ENCODE data around the gene APP.

APP gene

DNA sequence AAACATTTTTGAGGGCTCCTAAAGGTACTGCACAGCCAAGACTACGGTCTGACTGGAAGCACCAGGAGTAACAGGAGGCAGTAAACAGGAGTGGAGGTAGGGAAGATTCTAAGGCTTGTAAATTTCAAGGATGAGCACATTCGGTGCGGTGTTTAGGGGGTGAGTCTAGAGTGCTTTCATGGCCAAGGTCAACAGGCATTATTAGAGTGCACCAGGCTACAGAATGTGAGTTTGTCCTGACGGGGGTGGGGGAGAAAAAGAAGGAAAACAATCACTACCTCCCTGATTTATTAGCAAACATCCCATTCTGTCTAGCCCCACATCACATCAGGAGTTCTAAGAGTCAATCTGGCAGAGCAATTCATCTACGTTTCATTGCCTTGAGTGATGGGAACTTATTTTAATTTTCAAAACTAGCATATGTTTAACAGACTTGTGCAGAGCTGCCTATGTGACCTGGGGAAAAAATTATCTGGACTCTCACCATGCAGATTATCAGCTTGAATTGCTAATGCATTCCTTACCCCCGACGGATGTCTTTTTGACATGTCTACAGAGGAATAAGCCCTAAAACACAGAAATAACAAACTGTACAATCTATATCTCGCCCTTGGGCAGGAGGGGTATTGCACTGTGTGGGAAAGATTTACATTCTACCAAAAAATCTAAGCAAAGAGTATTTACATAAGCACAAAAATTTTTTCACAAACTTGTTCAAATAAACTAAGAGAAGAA, 45.0 kb downstream of the APP start:
- DNase-seq, result no peak

- no peak for DNase-seq
These were observed 45.7 kb downstream of the APP start for GRCh38 chr21:26124896-26125295.

DNA sequence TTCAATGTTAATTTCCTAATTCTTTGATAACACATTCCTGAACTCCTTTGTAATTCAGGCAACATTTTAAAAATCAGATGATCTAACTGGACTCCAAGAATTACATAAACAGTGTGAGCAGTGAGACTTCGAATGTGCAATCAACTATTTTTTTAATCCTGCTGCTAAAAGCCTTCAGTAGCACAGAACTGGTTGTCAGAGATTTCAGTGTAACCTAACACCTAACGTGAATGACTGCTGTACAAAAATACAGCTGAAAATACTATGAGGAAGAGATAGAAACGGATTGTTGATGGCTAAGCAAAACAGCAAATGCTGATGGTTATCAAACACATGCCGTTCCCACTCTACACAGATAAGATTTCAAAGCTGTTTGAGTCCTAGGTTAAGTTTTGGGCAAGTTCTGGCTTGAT, 46.1 kb downstream of the APP start:
- DNase-seq, result no peak

DNA sequence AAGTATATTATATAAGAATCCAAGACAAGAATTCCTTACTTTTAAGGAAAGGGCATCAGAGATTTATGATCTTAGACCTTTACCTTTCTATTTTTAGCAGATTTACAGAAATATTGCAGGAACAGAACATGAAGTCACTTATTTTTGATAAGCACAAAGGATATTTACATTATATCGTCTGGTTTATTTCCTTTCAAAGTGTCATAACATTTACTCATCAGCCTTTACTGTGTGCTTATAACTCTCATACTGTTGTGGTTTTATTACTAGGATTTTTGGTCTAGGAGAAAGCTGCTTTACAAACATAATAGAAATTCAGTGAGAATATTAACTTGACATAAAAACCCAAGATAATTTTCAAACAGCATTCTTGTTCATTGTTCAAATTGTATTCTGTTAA, 47.6 kb downstream of the APP start:
- no peak for DNase-seq

DNA sequence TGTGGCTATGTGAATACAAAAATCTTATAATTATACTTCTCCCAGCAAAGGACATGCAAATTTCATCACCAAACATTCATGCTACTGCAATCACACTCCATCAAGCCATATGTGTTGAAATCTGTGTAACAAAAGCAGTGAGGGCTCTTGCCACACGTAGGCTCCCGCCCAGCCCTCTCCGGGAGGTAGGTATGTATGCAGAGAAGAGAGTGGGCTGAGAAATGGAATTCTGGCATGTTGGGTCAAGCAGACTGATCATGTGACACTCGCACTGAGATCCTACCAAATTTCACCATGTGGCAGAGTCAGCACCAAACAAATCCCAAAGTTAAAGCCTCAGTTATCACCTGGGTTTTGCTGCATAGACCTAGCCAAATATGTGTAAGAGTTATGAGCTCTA, 49.7 kb downstream of the APP start:
- DNase-seq, result no peak

DNA sequence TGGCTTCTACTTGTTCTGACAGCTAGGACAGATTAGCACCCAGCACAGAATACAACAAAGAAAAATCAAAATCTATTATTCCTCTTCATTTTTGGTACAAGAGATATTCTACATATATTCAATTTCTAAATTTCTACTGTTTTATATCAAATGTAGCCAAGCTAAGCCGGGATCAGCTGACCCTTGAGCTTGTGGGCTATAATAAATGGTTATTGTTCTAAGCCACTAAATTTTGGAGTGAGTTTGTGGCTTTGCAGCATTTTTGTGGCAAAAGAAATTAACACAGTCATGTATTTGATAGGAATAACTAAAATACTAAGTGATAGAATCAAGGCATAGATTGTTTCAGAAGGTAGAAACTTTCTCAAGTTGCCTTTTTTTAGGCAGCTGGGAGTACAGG, 50.7 kb downstream of the APP start:
- no peak for DNase-seq

GRCh38 chr21:26118938-26119540, 51.5 kb downstream of the APP start:
- no peak for DNase-seq

- DNase-seq, result no peak
These were observed 52.6 kb downstream of the APP start for GRCh38 chr21:26117972-26118367.

- DNase-seq, result no peak
These were observed 53.1 kb downstream of the APP start for GRCh38 chr21:26117324-26117971.

DNA sequence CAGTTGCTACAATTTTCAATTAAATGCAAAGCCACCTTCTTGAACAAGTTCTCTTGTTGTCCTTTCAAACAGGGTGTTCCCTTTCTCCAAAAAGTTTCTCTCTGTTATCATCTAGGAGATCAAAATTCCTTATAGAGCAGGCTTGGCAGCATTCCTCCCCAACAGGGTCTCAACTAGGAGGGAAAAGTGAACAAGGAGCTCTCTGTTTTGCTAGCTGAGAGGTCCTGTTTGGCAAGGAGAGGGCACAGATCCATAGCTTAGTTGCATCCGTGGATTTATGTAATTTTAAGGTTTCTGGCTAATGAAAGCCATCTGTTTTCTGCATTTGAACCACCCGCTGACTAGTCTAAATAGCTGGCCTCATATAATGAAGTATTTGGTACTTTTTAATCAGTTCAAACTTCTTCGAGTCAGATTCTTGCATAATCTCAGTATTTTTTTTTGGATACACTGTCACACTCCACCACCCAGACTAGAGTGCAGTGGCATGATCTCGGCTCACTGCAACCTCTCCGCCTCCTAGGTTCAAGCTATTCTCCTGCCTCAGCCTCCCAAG, 54.0 kb downstream of the APP start:
- DNase-seq, result no peak

- no peak for DNase-seq
These were observed 54.7 kb downstream of the APP start for GRCh38 chr21:26115899-26116298.

GRCh38 chr21:26115305-26115704, 55.3 kb downstream of the APP start:
- DNase-seq, result no peak

GRCh38 chr21:26112975-26113374, 57.6 kb downstream of the APP start:
- DNase-seq, result no peak

- no peak for DNase-seq
These were observed 58.3 kb downstream of the APP start for GRCh38 chr21:26112127-26112742.

DNA sequence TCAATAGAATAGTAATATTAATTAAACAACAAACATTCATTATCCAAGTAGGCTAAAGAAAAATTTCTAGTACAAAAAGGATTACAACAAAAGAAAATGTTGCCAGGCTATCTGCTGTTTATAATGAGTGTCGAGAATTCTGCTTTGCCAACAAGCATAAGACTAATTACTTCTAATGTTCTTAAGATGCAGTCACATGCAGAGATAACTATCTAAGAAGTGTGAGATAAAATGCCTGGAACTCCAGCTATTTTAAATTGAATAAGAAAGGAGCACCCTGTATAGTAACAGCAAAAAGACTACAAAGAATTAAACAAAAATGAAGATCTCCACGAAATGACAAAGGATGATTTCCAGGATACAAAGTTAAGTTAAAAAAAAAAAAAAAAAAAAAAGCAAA, 59.9 kb downstream of the APP start:
- no peak for DNase-seq

GRCh38 chr21:26107429-26107828, 63.1 kb downstream of the APP start:
- DNase-seq, result no peak

DNA sequence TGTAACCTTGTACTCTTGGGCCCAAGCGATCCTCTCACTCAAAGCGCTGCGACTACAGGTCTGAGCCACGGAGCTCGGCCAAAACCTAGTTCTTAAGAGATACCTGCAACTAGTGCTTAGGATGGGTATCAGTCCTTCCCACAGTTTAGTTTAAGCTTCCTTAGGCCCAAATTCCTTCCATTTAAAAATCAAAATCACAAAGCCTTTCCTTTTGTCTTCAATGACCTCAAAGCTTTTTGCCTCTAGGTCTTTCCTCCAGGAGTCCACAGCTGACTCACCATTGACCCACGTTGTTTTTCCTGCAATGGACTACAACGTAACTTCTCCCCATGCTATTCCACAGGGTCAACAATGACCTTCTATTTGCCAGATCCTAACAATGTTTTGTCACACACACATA, 64.0 kb downstream of the APP start:
- no peak for DNase-seq

DNA sequence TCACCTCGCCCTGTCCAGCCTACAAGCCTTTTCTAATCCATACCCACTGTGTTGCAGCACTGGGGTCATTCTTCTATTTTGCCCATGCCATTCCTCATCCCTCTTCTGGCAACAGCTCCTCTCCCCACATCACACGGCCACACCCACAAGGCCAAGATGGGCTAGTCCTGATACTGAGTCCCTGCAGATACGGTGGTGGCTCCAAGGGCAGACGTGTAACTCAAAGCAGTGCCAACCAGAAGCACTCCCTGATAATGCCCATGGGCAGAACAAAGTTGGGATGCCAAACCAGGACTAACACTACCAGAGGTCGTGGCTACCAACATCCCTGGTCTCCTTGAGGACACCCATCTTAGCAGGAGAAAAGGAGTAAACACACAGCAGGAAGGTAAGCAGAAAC, 64.8 kb downstream of the APP start:
- DNase-seq, result no peak

DNA sequence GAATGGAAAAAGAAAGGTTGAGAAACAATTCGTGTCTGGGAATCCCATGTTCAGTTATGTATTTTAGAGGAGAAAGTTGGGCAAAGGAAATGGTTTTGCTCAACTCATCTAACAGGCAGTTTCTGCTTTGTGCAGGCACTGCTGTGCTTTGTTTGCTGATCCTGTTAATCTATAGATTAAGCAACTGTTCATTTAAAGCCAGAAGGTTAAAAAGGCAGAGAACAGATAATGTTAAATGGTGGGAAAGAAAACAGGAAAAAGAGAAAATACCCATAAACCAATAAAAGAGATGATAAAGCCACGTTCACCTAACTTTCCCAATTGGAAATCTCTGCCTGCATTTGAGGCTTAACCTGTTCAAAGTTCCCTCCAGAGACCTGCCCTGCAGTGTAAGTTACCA, 70.0 kb downstream of the APP start:
- no peak for DNase-seq

- no peak for DNase-seq
These were observed 70.9 kb downstream of the APP start for GRCh38 chr21:26099610-26100219.

GRCh38 chr21:26098772-26099397, 71.7 kb downstream of the APP start:
- no peak for DNase-seq

DNA sequence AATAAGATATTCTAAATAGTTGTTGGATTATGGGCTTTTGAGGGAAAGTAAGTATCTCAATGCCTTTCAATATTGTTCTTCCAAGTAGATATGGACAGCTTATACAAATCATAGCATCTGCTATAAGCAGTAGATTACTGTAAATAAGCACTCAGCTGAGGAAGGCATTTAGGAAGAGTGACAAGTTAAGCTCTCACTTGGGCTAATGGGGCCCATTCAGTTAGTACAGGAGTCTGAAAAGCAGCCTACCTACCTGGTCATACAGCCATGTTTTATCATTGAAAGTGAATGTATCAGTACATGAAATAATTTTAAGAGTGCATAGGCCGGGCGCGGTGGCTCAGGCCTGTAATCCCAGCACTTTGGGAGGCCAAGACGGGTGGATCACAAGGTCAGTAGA, 73.1 kb downstream of the APP start:
- no peak for DNase-seq
